ELR (cell line): Measurements from ENCODE around the gene DBH.

Source experiments
- DNase-seq: peaks from one replicate; pipeline ENCODE4 v3.0.0-alpha.2; 2015; ENCODE audit warnings: low read depth

Gene DBH

DNA sequence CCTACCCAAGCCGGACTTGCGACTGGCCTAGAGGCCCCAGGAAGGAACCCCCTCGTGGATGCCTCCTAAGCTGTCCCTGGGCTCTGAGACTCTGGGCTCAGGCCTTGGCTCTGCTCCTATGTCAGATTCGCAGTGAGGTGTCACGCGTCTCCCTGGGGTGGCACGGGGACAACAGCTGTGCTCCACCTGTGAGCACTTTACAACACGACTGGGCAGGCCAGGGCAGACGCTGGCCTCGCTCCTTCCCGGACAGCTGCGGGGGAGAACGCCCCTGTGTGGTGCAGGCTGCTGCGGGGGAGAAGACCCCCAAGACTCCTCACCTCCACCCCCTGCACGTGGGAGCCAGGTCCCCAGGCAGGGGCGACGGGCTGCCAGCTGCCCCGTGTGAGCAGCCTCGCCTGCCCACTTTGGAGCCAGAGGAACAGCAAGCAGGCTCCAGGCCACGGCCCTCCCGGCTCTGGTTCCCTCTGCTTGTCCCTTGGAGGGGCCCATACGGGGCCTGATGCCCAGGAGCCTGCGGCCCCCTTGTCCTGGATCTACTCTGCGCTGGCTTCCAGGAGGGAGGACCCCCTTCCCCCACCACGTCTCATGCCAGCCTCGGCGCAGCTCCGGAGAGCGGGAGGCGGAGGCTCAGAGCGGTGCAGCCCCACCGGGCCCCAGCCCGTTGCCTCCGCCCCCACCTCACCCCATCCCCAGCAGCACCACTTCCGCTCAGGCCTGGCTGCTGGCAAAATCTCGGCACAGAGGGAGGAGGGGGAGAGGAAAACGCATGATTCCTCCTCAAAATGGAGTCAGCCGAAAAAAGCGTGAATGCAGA, 66.0 kb downstream of the DBH start:
- no peak for DNase-seq

- DNase-seq, result no peak
These were observed 66.8 kb downstream of the DBH start for GRCh38 chr9:133702798-133703590.

DNA sequence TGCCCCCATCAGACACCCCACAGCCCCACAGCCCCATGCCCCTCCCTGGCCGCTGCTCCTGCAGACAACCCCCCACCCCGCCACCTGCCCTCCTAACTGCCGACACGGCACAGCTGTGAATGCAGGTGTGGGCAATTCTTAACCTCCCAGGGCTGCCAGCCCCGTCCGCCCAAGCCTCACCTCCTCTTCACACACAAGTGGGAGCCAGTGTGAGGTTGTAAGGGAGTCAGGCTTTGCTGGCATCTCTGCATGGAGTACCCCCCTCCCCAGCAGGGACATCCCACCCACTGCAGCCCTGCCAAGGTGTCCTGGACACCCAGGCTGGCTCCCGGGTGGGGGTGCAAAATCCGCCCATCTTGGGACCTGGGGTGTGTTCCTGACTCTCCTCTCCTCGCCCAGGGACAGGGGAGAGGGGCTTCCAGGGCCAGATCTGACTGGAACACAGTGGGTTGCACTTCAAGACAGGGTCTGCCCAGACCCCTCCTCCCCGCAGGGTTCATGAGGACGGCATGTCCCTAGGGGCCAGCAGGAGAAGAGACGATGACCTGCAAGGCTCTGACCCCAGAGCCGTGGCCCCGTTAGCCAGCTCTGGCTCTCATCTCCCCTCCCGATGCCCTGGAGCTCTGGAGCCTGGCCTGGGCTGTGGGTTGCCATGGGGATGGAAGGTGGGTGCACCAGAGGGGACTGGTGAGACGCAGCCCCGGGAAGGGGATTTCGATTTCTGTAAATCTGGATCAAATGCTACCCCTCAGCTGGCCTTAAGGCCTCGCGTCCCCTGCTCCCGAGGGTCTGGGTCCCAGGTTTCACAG, 67.6 kb downstream of the DBH start:
- no peak for DNase-seq

- no peak for DNase-seq
These were observed 68.6 kb downstream of the DBH start for GRCh38 chr9:133704711-133705181.

DNA sequence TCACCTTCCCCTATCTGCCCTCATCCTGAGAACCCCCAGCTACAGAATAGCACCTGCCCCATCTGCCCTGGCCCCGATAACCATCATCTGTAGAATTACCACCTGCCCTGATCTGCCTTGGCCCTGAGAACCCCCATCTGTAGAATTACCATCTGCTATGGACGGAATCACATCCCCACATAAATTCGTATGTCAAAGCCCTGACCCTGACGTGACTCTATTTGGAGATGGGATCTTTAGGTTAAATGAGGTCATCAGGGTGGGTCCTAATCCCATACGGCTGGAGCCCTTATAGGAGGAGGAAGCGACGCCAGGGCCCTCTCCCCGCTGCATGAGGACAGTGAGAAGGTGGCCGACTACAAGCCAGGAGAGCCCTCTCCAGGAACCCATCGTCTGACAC, 69.4 kb downstream of the DBH start:
- DNase-seq, result no peak

GRCh38 chr9:133706307-133707050, 70.3 kb downstream of the DBH start:
- DNase-seq, result no peak

- peak; percentile 32 for DNase-seq
These were observed 71.1 kb downstream of the DBH start for GRCh38 chr9:133707065-133707762.

DNA sequence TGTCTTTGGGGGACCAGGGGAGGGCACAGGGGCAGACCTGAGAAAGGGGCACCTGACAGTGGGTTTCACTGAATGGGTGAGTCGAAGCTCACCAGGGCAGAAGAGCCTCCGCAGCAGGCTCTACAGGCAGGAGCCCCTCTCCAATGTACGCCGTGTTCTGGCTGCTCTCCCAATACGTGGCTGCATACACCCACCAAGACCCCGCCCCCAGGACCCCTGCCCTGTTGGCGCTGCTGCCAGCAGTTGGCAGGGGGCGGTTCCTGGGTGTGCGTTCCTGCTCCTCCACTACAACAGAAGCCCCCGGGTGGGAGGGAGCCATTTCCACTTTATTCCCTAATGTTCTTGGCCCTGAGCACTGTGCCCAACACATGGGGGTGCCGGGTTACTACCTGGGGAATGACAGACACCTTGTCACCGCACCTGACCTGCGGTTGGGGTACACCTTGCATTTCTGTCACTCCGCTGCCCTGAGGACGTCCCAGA, 71.6 kb downstream of the DBH start:
- no peak for DNase-seq

DNA sequence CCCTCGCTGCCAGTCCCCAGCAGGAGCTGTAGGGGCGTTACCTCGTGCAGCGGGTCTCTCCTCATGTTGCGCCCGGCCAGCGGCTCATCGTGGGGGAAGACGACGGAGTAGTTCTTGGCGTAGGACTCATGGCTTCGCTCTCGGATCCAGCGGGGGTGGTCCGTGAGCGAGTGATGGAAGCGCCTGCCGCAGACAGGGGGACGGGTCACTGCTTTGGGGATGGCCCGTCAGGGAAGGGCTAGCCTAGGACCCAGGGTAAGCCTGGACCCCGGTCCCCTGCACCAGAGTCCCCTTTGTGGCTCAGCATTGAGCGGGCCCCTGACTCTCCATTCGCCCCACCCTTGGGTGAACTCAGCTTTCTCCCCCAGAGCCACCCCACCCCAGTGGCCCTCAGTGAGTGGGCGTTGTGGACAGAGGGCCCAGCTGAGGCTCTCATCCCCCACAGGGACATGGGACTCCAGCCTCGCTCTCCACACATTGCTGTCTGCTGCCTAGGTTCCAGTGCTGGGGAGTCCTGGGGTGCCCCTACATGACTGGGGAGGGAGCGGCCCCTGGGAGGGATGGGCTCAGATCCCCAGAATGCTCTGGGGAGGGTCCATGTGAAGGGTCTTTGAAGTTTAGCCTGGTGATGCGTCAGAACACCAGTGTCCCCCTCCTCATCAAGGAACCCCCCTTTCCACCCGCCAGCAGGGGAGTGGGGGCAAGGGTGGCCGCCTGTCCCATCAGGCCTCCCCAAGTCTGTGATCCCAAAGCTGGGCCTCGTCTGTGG, 72.3 kb downstream of the DBH start:
- no peak for DNase-seq
